DOHH2 (cell line): ENCODE data around the gene ARID1B.

ENCODE experiments used
- H3F3A ChIP-seq: fragments of 200-600 bp; sonication (generic), shearing (Covaris generic); 2 replicates; pipeline ENCODE4 v1.6.0; 2016; ENCODE audit warnings: antibody characterized with exemption, mild to moderate bottlenecking; ENCODE audit not compliant: control insufficient read depth, insufficient read depth
- H3K27ac ChIP-seq: fragments of 200-600 bp; sonication (generic); 2 replicates; pipeline ENCODE4 v1.5.1; 2014; ENCODE audit warnings: low read depth, mild to moderate bottlenecking, low read length, moderate library complexity
- H3K27me3 ChIP-seq: fragments of 200-600 bp; sonication (generic); 2 replicates; pipeline ENCODE4 v1.6.1; 2014; ENCODE audit warnings: mild to moderate bottlenecking, low read length, mixed read lengths; ENCODE audit not compliant: control insufficient read depth
- H3K36me3 ChIP-seq: fragments of 200-600 bp; sonication (generic); 2 replicates; pipeline ENCODE4 v1.6.1; 2014; ENCODE audit warnings: mild to moderate bottlenecking, low read length, moderate library complexity, mixed read lengths; ENCODE audit not compliant: control insufficient read depth
- H3K4me1 ChIP-seq: fragments of 200-600 bp; sonication (generic); 2 replicates; pipeline ENCODE4 v1.6.1; 2014; ENCODE audit warnings: mild to moderate bottlenecking, low read length, mixed read lengths; ENCODE audit not compliant: control insufficient read depth
- H3K4me2 ChIP-seq: fragments of 200-600 bp; sonication (generic); 2 replicates; pipeline ENCODE4 v1.6.0; 2014; ENCODE audit warnings: mild to moderate bottlenecking, low read length, moderate library complexity
- H3K4me3 ChIP-seq: fragments of 200-600 bp; sonication (generic); 2 replicates; pipeline ENCODE4 v1.5.1; 2014; ENCODE audit warnings: mild to moderate bottlenecking, low read length, mixed read lengths
- H3K79me2 ChIP-seq: fragments of 200-600 bp; sonication (generic); 2 replicates; pipeline ENCODE4 v1.6.1; 2014; ENCODE audit warnings: mild to moderate bottlenecking, low read length, mixed read lengths; ENCODE audit not compliant: control insufficient read depth
- H3K9me2 ChIP-seq: fragments of 200-600 bp; sonication (generic); replicated peaks from 2 replicates; pipeline ENCODE4 v1.6.1; 2014; ENCODE audit warnings: mild to moderate bottlenecking, low read length, mixed read lengths; ENCODE audit not compliant: control insufficient read depth
- H3K9me3 ChIP-seq: fragments of 200-600 bp; sonication (generic); 2 replicates; pipeline ENCODE4 v1.6.1; 2014; ENCODE audit warnings: antibody characterized with exemption, low read length, mixed read lengths; ENCODE audit not compliant: control insufficient read depth, insufficient read depth
- H4K20me1 ChIP-seq: fragments of 200-600 bp; sonication (generic); 2 replicates; pipeline ENCODE4 v1.6.0; 2014; ENCODE audit warnings: low read depth, mild to moderate bottlenecking, antibody characterized with exemption, low read length, moderate library complexity; ENCODE audit not compliant: control insufficient read depth, insufficient read depth
- EZH2phosphoT487 ChIP-seq: fragments of 200-600 bp; sonication (generic); IDR thresholded peaks from 2 replicates; pipeline ENCODE4 v1.6.1; 2017; ENCODE audit warnings: borderline replicate concordance, mild to moderate bottlenecking, antibody characterized with exemption, low read length, moderate library complexity, mixed read lengths
- TF ChIP-seq, protein P1 (sequence below): fragments of 200-600 bp; sonication (generic); IDR thresholded peaks from one replicate; pipeline ENCODE4 v1.5.1; 2014; ENCODE audit warnings: antibody characterized with exemption, mild to moderate bottlenecking, low read depth, low read length; ENCODE audit not compliant: poor library complexity, severe bottlenecking

Gene ARID1B

GRCh38 chr6:156803353-156803752, 26.2 kb downstream of the ARID1B start:
- Histone ChIP-seq H3K4me1 (peaks cover 56% of the 10 kb centered on the region), H3K9me3 (no peaks in the 10 kb centered on the region), H3K9me2 (no peaks in the 10 kb centered on the region), H3K4me3 (no peak overlapping the region), H3K79me2 (peaks cover 100% of the 10 kb centered on the region), H4K20me1 (peaks cover 8% of the 10 kb centered on the region; the same call in 1 of the 2 replicates), H3K27ac (no peak overlapping the region), H3F3A (peaks cover 9% of the 10 kb centered on the region; the same call in 1 of the 2 replicates), H3K4me2 (no peak overlapping the region), H3K27me3 (no peaks in the 10 kb centered on the region), H3K36me3 (peaks cover 16% of the 10 kb centered on the region)
- TF ChIP-seq, protein P1, sequence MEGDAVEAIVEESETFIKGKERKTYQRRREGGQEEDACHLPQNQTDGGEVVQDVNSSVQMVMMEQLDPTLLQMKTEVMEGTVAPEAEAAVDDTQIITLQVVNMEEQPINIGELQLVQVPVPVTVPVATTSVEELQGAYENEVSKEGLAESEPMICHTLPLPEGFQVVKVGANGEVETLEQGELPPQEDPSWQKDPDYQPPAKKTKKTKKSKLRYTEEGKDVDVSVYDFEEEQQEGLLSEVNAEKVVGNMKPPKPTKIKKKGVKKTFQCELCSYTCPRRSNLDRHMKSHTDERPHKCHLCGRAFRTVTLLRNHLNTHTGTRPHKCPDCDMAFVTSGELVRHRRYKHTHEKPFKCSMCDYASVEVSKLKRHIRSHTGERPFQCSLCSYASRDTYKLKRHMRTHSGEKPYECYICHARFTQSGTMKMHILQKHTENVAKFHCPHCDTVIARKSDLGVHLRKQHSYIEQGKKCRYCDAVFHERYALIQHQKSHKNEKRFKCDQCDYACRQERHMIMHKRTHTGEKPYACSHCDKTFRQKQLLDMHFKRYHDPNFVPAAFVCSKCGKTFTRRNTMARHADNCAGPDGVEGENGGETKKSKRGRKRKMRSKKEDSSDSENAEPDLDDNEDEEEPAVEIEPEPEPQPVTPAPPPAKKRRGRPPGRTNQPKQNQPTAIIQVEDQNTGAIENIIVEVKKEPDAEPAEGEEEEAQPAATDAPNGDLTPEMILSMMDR, result no peak
- no peak for TF ChIP-seq EZH2phosphoT487

DNA sequence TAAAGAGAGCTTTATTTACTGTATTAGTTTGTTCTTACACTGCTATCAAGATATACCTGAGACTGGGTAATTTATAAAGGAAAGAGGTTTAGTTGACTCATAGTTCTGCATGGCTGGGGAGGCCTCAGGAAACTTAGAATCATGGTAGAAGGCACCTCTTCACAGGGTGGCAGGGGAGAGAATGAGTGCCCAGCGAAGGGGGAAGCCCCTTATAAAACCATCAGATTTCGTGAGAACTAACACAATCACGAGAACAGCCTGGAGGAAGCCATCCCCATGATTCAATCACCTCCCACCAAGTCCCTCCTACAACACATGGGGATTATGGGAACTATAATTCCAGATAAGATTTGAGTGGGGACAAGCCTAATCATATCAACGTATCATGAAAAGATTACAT, 27.2 kb downstream of the ARID1B start:
- no peaks in the 10 kb centered on the region for H3K27me3 ChIP-seq
- H3K4me1 ChIP-seq, result peaks cover 61% of the 10 kb centered on the region
- TF ChIP-seq, protein P1, result no peak
- no peak for TF ChIP-seq EZH2phosphoT487
- no peaks in the 10 kb centered on the region for H3K9me3 ChIP-seq
- peaks cover 11% of the 10 kb centered on the region for H3K36me3 ChIP-seq
- no peaks in the 10 kb centered on the region for H3K9me2 ChIP-seq
- no peak overlapping the region for H3K27ac ChIP-seq
- peaks cover 9% of the 10 kb centered on the region; the same call in 1 of the 2 replicates for H3F3A ChIP-seq
- no peak overlapping the region for H3K4me3 ChIP-seq
- H3K79me2 ChIP-seq, result peaks cover 100% of the 10 kb centered on the region
- H3K4me2 ChIP-seq, result no peak overlapping the region
- H4K20me1 ChIP-seq, result peaks cover 12% of the 10 kb centered on the region; the same call in 1 of the 2 replicates

DNA sequence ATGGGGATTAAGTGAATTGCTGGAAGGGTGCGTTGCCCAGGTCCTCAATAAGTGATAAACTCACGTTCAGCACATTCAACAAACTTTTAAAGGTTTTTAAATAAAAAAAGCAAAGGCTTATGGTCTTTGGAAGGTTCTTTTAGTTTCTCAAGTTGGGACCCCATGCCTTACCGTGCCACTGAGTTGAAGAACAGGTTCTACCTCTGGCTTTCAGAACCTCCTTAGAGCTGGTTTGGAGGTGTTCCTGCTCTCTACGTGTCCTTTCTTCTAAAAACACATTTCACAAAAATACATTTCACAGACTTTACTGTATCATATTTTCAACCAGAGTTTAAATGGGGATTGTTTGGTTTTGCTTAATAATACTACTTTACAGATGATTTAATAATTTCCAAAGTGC, 29.0 kb downstream of the ARID1B start:
- Histone ChIP-seq H3K27me3 (no peaks in the 10 kb centered on the region), H3K36me3 (peaks cover 11% of the 10 kb centered on the region), H4K20me1 (peaks cover 24% of the 10 kb centered on the region), H3K4me2 (no peak overlapping the region; the same call in 1 of the 2 replicates), H3K4me3 (no peak overlapping the region), H3K9me2 (no peaks in the 10 kb centered on the region), H3K9me3 (no peaks in the 10 kb centered on the region), H3K27ac (no peak overlapping the region), H3K79me2 (peaks cover 100% of the 10 kb centered on the region), H3K4me1 (peaks cover 75% of the 10 kb centered on the region), H3F3A (peaks cover 9% of the 10 kb centered on the region; the same call in 1 of the 2 replicates)
- TF ChIP-seq, protein P1, result no peak
- TF ChIP-seq EZH2phosphoT487, result no peak
